ENCODE results near the gene PKNOX2. TPM values are rescaled to one million over a fixed set of nuclear protein-coding genes. Genes with fewer than 3 reads are reported as not detected.

Gene PKNOX2
- total RNA-seq, 1 donor from 2014 or later, result 41.8 TPM

DNA sequence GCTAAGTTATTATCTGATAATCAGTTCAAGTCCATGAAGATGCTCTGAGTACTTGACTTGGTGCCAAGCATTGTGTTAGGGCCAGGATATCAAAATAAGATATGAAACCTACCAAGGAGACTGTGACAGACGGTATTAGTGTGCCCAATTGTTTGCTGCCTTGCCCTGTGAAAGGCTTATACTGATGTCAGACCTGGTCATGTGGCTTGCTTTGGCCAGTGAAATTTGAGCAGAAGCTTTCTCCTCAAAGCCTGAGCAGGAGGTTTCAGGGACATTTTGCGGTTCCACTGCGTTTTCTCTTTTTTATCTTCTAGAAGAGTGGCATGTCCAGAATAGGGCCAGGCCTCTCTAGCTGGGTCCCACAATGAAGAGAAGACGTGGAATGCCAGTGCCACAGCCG lies 15.8 kb upstream of the PKNOX2 start:
- no peak for DNase-seq (ENCODE audit: low spot score)
- H3K9me3 Mint-ChIP-seq (ENCODE audit: unreplicated experiment), result no peaks in the 10 kb centered on the region
- H3K27ac Mint-ChIP-seq (ENCODE audit: unreplicated experiment), result no peak overlapping the region
- H3K27me3 Mint-ChIP-seq (ENCODE audit: unreplicated experiment), result peaks cover 6% of the 10 kb centered on the region
- no peak overlapping the region for H3K4me3 Mint-ChIP-seq (ENCODE audit: unreplicated experiment)
- no peaks in the 10 kb centered on the region for H3K36me3 Mint-ChIP-seq (ENCODE audit: low read depth, unreplicated experiment)
- no peaks in the 10 kb centered on the region for H3K4me1 Mint-ChIP-seq (ENCODE audit: unreplicated experiment)
- TF ChIP-seq, protein P1, sequence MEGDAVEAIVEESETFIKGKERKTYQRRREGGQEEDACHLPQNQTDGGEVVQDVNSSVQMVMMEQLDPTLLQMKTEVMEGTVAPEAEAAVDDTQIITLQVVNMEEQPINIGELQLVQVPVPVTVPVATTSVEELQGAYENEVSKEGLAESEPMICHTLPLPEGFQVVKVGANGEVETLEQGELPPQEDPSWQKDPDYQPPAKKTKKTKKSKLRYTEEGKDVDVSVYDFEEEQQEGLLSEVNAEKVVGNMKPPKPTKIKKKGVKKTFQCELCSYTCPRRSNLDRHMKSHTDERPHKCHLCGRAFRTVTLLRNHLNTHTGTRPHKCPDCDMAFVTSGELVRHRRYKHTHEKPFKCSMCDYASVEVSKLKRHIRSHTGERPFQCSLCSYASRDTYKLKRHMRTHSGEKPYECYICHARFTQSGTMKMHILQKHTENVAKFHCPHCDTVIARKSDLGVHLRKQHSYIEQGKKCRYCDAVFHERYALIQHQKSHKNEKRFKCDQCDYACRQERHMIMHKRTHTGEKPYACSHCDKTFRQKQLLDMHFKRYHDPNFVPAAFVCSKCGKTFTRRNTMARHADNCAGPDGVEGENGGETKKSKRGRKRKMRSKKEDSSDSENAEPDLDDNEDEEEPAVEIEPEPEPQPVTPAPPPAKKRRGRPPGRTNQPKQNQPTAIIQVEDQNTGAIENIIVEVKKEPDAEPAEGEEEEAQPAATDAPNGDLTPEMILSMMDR (IDR thresholded peaks at IDR 0.05; ENCODE audit: unreplicated experiment), result no peak

GRCh38 chr11:125153837-125154236 lies 10.7 kb upstream of the PKNOX2 start:
- Mint-ChIP-seq H3K9me3 (ENCODE audit: unreplicated experiment) (no peaks in the 10 kb centered on the region), H3K4me3 (ENCODE audit: unreplicated experiment) (no peak overlapping the region), H3K4me1 (ENCODE audit: unreplicated experiment) (no peaks in the 10 kb centered on the region), H3K27me3 (ENCODE audit: unreplicated experiment) (peaks cover 14% of the 10 kb centered on the region), H3K27ac (ENCODE audit: unreplicated experiment) (no peak overlapping the region), H3K36me3 (ENCODE audit: low read depth, unreplicated experiment) (no peaks in the 10 kb centered on the region)
- no peak for DNase-seq (ENCODE audit: low spot score)
- TF ChIP-seq, protein P1 (IDR thresholded peaks at IDR 0.05; ENCODE audit: unreplicated experiment), result no peak

DNA sequence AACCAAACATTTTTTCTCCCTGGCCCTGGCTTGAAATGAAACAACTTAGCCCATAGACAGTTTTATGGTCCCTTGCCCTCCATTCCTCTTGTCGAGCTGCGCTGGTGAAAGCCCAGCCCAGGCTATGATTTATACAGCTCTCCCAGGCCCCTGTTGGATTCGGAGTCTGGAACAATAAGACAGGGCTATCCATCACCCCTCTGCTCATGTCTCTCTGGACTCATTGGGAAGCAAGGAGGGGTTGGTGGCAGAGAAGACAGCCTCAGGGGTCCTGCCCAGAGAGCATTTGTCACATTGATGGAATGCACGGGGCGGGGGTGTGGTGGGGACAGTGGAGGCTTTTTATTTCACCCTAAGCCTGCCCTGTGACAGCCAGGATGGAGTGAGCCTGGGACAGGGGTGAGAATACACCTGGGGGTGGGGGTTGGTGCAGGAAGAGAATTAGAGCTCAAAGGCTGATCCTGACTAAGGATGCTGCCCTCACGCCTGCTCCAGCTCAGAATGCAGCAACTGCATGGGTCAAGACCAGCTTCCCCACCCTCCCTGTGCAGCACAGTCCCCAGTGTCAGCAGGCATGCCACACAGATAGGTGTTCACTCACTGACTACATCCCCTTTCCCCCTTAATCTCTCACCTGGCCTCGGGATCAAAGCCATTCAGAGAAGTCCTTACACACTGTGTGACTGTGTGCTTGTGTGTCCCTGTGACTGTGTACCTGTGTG lies 10.0 kb upstream of the PKNOX2 start:
- Mint-ChIP-seq H3K36me3 (ENCODE audit: low read depth, unreplicated experiment) (no peaks in the 10 kb centered on the region), H3K27ac (ENCODE audit: unreplicated experiment) (no peak overlapping the region), H3K4me3 (ENCODE audit: unreplicated experiment) (no peak overlapping the region), H3K27me3 (ENCODE audit: unreplicated experiment) (peaks cover 14% of the 10 kb centered on the region), H3K4me1 (ENCODE audit: unreplicated experiment) (no peaks in the 10 kb centered on the region), H3K9me3 (ENCODE audit: unreplicated experiment) (no peaks in the 10 kb centered on the region)
- TF ChIP-seq, protein P1 (IDR thresholded peaks at IDR 0.05; ENCODE audit: unreplicated experiment), result no peak
- DNase-seq (ENCODE audit: low spot score), result no peak

GRCh38 chr11:125155100-125155444 lies 9.5 kb upstream of the PKNOX2 start:
- H3K27ac Mint-ChIP-seq (ENCODE audit: unreplicated experiment), result no peak overlapping the region
- peaks cover 14% of the 10 kb centered on the region for H3K27me3 Mint-ChIP-seq (ENCODE audit: unreplicated experiment)

GRCh38 chr11:125155767-125156166 lies 8.8 kb upstream of the PKNOX2 start:
- no peaks in the 10 kb centered on the region for H3K9me3 Mint-ChIP-seq (ENCODE audit: unreplicated experiment)

More at GRCh38 chr11:125155100-125155444, 9.5 kb upstream of the PKNOX2 start:
- no peaks in the 10 kb centered on the region for H3K36me3 Mint-ChIP-seq (ENCODE audit: low read depth, unreplicated experiment)
- no peaks in the 10 kb centered on the region for H3K9me3 Mint-ChIP-seq (ENCODE audit: unreplicated experiment)
- TF ChIP-seq, protein P1 (IDR thresholded peaks at IDR 0.05; ENCODE audit: unreplicated experiment), result no peak
- no peak for DNase-seq (ENCODE audit: low spot score)
- H3K4me1 Mint-ChIP-seq (ENCODE audit: unreplicated experiment), result peaks cover 2% of the 10 kb centered on the region
- H3K4me3 Mint-ChIP-seq (ENCODE audit: unreplicated experiment), result no peak overlapping the region

More at GRCh38 chr11:125155767-125156166, 8.8 kb upstream of the PKNOX2 start:
- no peak overlapping the region for H3K27ac Mint-ChIP-seq (ENCODE audit: unreplicated experiment)
- no peaks in the 10 kb centered on the region for H3K36me3 Mint-ChIP-seq (ENCODE audit: low read depth, unreplicated experiment)
- H3K27me3 Mint-ChIP-seq (ENCODE audit: unreplicated experiment), result peaks cover 15% of the 10 kb centered on the region
- DNase-seq (ENCODE audit: low spot score), result no peak
- TF ChIP-seq, protein P1 (IDR thresholded peaks at IDR 0.05; ENCODE audit: unreplicated experiment), result no peak
- no peak overlapping the region for H3K4me3 Mint-ChIP-seq (ENCODE audit: unreplicated experiment)
- H3K4me1 Mint-ChIP-seq (ENCODE audit: unreplicated experiment), result peaks cover 4% of the 10 kb centered on the region

Data from endothelial cell (in vitro differentiated cells).